ENCODE data around the gene DENND6B.
A peak's percentile ranks its signal among the peaks of the same experiment; 100 is the strongest.

The DENND6B gene

GRCh38 chr22:50302041-50302541, 24.7 kb downstream of the DENND6B start:
- no peak for DNase-seq

- no peak for DNase-seq
Measured at GRCh38 chr22:50301581-50301991, 25.2 kb downstream of the DENND6B start.

GRCh38 chr22:50300620-50301257, 26.1 kb downstream of the DENND6B start:
- no peak for DNase-seq

GRCh38 chr22:50299785-50300619, 26.8 kb downstream of the DENND6B start:
- DNase-seq: no peak

- DNase-seq: no peak
Measured at GRCh38 chr22:50298937-50299784, 27.7 kb downstream of the DENND6B start.

GRCh38 chr22:50298266-50298637, 28.6 kb downstream of the DENND6B start:
- DNase-seq: no peak

- no peak for DNase-seq
Measured at GRCh38 chr22:50297510-50298265, 29.1 kb downstream of the DENND6B start.

DNA sequence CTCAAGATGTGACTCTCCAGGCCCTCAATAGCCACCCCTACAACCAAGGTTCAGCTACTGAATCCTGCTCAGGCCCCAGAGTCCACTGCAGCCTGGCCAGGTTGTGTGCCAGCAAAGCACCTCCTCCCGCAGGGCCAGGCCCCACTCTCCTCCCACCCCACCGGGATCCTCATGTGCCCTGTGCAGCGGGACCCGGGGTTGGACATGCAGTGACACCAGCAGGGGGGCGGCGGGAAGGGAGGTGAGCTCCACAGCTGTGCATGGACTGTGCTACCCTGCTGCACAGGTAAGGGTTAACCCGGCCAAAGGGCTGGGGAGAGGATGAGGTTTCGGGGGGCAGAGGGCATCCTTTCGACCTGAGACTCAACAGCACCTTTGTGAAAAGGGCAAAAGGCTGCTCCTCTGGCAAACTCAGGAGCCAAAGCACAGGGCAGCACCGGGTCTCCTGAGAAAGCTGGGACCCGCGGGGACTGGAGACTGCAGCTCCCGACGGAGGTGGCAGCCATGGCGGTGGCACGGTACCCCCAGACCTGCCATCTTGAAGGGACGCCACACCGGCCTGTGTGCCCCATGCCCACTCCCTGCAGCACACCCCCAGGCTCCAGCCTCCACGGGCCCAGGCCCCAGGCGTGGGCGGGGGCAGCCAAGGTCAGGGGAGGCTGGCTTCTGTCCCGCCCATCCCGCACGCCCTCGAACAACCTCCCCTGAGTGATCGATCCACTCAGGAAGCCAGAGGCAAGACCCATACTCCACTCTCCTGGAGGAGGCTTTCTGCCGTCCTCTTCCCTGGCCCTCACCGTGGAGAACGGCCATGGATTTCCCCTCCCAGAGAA, 29.9 kb downstream of the DENND6B start:
- no peak for DNase-seq

DNA sequence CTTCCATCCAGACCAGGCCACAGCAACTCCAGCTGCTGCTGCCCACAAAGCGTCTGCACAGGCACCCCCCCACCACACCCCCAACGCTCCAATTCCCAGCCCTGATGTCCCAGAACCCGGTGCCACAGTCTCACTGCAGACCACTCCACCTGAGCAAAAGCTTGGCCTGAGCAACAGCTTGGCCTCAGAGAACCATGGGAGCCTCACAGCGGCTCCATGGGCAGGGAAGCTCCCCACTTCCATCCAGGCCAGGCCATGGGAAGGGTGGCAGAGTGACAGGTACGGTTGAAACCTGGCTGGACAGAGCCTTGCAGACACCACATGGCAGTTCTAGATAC, 32.5 kb downstream of the DENND6B start:
- DNase-seq: no peak

- peak; percentile 53 for DNase-seq
Measured at GRCh38 chr22:50293441-50294318, 33.1 kb downstream of the DENND6B start.

DNA sequence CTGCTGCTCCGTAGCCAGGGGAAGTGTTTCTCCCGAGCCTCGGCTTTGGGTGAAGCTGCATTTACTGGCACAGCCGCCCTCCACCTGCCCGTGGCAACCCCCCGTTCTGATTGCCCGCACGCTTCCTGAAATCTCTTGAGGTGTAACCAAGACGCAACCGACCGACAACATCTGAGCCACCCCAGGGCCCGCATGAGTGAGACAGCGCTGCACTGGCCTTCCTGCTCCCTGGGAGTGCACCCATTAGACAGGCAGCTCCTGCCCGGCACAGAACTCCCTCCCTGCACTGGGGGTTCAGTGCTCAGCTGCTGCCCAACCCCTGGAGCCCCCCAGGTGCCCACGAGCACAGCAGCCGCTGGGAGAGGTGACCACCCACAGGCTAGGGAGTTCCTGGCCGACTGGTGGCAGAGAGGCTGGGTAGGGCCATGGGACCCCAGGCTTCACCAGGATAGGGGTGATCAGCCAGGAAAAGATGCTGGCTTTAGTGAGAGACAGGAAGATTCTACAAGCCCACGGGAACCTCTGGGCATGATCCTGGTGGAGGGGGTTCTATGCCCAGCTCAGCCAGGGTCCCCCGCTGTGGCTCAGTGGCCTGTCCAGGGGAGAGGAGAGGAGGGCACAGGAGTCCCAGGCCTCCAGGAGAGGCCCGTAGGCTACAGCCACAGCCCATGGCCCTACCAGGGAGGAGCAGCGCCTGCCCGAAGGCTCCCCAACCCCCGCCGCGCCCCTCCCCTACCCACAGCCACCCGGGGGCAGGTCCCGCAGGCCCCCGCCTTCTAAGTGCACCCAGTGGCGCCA, 34.0 kb downstream of the DENND6B start:
- DNase-seq: no peak

- DNase-seq: no peak
Measured at GRCh38 chr22:50289942-50290630, 36.7 kb downstream of the DENND6B start.

DNA sequence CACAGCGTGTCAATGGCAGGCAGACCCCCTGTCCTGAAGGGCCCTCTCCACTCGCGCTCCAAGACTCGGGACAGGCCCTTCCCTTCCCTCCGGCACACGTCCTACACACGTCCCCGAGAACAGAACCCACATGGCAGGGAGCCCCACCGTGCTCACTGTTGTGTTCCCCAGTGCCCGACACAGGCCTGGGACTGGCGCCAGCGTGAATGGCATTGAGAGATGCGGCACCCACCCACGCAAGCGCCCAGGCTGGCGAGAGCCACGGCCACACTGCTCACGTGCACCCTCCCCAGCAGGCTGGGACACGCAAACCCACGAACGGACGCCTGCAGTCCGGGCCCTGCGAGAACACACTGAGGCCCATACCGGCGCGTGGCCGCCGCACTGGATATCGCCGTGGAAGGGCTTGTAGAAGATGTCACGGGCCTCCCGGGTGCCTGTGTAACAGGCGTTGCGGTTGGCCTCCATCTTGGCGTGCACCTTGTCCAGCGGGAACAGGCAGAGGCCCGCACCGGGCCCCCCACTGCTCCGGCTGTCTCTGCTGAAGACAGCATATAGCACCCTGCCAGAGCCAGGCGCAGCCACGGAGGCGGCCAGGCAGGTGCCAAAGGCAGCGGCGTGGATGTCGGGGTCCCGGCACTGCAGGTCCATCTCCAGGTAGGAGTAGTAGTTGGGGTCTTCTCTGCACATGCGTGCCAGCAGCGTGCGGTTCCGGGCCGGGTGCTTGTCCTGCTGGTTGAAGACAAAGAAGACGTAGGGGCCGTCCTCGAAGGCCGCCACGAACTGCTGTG, 37.5 kb downstream of the DENND6B start:
- no peak for DNase-seq

DNA sequence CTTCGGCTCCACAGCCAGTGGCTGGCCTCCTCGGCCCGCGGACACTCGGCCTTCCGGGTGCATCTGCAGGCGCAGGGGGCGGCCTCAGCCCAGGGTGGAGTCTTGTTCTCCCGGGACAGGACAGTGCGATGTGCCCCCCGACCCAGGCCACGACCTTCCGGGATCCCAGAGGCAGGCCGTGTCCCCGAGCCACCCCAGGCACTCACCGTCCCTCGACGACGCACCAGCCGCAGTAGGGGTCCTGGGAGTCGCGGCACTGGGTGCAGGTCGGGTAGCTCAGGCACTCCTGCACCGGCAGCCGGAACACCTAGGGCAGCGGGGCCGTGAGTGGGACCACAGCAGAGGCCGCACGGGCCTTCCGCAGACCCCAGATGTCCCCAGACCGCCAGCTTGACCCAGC, 39.1 kb downstream of the DENND6B start:
- DNase-seq: no peak

DNA sequence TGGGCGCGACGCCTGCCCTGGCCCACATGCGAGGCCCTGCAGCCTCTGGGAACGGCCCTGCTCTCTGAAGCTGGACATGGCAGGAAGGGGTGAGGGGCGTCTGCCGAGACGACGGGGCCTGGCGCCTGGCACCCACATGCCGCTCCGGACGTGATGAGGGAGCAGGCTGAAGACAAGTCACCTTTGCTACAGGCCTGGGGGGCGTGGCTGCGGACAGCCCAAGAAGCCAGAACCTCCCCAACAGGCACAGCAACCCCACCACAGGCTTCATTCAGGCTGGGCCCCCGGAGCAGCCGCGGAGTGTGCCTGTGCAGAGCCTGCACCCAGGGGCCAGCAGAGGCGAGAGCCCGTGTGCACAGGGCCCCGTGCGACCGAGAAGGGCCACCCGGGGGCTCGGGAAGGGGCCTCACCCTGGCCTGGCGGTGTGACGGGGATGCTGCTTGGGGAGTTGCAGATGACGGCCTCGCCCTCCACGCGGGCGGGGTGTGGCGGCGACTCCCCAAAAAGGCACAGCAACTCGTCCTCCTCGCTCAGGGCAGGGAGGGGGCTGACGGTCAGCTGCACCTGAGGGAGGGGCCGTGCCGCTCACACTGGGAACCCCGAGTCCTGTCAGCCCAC, 40.0 kb downstream of the DENND6B start:
- DNase-seq: no peak

DNA sequence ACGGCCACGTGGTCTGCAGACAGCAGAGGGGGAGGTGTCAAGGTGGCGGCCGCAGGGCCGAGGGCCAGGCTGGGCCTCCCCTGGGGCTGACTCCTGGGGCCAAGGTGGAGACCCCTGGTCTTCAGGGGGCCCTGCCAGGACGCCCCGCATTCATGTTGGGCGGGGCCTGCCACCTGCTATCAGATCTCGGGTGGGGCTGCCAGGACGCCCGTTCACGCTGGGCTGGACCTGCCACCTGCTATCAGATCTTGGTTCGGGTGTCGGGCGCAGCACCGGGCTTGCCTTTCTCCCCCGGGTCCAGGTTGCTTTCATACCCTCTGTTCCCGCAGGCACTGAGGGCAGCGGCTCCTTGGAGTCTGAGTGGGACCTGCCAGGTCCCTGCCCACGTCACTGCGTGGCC, 40.5 kb downstream of the DENND6B start:
- no peak for DNase-seq

- DNase-seq: no peak
Measured at GRCh38 chr22:50285568-50286229, 41.1 kb downstream of the DENND6B start.
